ENCODE measurements around the gene MCM9.

DNA sequence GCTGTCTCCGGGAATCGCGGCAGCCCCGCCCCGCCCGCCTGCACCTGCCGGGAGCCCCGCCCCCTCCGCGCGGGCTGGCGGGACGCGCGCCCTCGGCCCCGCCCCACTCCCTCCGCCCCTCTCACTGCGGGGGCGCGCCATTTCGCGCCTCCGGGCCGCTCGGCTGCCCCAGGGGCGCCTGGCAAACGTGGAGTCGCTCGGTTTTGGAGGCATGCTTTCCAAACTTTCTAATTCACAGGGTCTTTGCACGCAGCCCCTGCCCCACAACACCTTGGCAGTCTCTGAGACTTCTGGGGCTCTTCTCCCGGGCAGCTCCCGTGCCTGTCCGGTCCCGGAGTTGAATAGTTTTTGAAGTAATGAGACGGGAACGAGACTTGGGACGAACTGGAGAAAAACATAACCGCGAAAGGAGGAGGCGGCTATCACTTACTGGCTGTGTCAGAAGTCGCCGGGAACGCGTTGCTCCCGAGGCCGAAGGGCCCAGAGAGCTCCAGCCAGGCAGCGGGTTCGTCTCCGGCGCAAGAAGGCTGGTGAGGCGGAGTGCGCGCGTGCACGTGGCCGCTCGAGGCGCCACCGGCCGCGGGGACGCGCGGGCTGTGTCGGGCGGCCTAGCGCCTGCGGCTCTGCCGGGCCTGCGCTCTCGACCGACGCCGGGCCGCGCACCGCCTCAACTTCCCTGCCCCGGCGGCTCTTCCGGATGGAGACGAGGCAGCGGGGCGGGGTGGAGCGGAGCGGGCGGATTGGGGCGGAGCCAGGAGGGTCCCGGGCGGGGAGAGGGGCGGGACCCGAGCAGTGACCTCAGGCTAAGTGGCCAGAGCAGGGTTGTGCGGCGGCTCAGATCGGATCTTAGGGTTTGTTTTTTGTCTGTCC, at the start of gene MCM9:
- TF ChIP-seq EZH2phosphoT487 (IDR thresholded peaks at IDR 0.05), result no peak
- TF ChIP-seq, protein P1, sequence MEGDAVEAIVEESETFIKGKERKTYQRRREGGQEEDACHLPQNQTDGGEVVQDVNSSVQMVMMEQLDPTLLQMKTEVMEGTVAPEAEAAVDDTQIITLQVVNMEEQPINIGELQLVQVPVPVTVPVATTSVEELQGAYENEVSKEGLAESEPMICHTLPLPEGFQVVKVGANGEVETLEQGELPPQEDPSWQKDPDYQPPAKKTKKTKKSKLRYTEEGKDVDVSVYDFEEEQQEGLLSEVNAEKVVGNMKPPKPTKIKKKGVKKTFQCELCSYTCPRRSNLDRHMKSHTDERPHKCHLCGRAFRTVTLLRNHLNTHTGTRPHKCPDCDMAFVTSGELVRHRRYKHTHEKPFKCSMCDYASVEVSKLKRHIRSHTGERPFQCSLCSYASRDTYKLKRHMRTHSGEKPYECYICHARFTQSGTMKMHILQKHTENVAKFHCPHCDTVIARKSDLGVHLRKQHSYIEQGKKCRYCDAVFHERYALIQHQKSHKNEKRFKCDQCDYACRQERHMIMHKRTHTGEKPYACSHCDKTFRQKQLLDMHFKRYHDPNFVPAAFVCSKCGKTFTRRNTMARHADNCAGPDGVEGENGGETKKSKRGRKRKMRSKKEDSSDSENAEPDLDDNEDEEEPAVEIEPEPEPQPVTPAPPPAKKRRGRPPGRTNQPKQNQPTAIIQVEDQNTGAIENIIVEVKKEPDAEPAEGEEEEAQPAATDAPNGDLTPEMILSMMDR (IDR thresholded peaks at IDR 0.05), result no peak
